ENCODE measurements around the gene ZG16. TPM values are rescaled to one million over a fixed set of nuclear protein-coding genes. Genes with fewer than 3 reads are reported as not detected.
"Not testable (repeated sequence)": the region's sequence is repeated elsewhere in the genome, so short reads cannot be mapped to it uniquely, and the experiment has no call there.

Gene ZG16
- total and polyA plus RNA-seq, 7 donors: 0.01 to 0.03 (median 0.01) TPM; not detected in 4

DNA sequence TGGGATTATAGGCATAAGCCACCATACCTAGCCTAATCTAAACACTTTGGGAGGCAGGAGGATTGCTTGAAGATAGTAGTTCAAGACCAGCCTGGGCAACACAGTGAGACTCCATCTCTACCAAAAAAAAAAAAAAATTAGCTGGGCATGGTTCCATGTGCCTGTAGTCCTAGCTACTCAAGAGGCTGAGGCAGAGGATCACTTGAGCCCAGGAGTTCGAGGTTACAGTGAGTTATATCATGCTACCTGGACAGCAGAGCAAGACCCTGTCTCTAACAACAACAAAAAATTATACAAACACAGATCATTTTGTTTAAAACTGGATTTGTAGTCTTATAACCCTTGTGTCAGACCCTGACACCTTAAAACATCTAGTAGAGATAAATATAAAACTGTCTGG is 24.5 kb upstream of the ZG16 start:
- DNase-seq: no peak
- Histone ChIP-seq H3K36me3 (ENCODE audit: insufficient read depth in 1 of 2, low read depth in 1 of 2) (no peaks in the 10 kb centered on the region), H3K9me3 (no peaks in the 10 kb centered on the region), H3K4me3 (no peak overlapping the region), H3K27me3 (ENCODE audit: insufficient read depth in 3 of 3, low read length in 2 of 3) (no peaks in the 10 kb centered on the region), H3K4me1 (no peaks in the 10 kb centered on the region), H3K27ac (no peak overlapping the region)
- ATAC-seq: no peak
- intact Hi-C loops (cut with DNase I): no loop called here
- WGBS, 3 donors: 52 to 80% (median 59%) methylated on average over 1 of the region's 1 CpG
- TF ChIP-seq, protein P1, sequence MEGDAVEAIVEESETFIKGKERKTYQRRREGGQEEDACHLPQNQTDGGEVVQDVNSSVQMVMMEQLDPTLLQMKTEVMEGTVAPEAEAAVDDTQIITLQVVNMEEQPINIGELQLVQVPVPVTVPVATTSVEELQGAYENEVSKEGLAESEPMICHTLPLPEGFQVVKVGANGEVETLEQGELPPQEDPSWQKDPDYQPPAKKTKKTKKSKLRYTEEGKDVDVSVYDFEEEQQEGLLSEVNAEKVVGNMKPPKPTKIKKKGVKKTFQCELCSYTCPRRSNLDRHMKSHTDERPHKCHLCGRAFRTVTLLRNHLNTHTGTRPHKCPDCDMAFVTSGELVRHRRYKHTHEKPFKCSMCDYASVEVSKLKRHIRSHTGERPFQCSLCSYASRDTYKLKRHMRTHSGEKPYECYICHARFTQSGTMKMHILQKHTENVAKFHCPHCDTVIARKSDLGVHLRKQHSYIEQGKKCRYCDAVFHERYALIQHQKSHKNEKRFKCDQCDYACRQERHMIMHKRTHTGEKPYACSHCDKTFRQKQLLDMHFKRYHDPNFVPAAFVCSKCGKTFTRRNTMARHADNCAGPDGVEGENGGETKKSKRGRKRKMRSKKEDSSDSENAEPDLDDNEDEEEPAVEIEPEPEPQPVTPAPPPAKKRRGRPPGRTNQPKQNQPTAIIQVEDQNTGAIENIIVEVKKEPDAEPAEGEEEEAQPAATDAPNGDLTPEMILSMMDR (IDR thresholded peaks at IDR 0.05): no peak

DNA sequence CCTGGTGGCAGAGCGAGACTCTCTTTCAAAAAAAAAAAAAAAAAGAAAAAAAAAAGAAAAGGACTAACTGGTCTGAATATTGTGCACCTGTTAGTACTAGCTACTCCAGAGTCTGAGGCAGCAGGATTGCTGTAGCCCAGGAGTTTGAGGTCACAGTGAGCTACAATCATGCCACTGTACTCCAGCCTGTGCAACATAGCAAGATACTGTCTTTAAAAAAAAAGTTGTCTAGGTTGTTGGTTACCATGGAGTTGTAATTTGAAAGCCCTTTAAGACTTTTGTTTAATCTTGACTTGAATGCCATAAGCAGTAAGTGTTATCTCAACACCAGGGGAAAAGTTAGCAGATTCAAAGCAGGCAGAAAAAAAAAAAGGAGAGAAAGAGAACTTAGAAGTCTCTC is 21.4 kb upstream of the ZG16 start:
- Histone ChIP-seq H3K36me3 (ENCODE audit: insufficient read depth in 1 of 2, low read depth in 1 of 2) (no peaks in the 10 kb centered on the region), H3K4me3 (no peak overlapping the region), H3K27ac (no peak overlapping the region), H3K27me3 (ENCODE audit: insufficient read depth in 3 of 3, low read length in 2 of 3) (no peaks in the 10 kb centered on the region), H3K9me3 (no peaks in the 10 kb centered on the region), H3K4me1 (no peaks in the 10 kb centered on the region)
- intact Hi-C loops (cut with DNase I): no loop called here
- ATAC-seq (no peak), DNase-seq (no peak)
- TF ChIP-seq, protein P1 (IDR thresholded peaks at IDR 0.05): no peak
- 58 to 75% (median 63%) methylated on average over 1 of the region's 1 CpG for WGBS, 3 donors

DNA sequence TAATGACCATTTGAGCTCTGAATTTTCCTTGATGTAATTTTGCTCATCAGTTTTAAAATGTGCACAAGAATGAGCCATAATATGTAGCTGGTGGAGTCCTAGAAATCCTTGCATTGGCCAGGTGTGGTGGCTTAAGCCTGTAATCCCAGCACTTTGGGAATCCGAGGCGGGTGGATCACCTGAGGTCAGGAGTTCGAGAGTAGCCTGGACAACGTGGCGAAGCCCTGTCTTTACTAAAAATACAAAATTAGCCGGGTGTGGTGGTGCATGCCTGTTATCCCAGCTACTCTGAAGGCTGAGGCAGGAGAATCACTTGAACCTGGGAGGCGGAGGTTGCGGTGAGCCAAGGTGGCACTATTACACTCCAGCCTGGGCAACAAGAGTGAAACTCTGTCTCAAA is 21.0 kb upstream of the ZG16 start:
- 61 to 73% (median 68%) methylated on average over 8 of the region's 8 CpGs for WGBS, 3 donors
- ATAC-seq; H3K4me1 ChIP-seq; H3K27ac ChIP-seq; intact Hi-C loops (cut with DNase I); DNase-seq; H3K27me3 ChIP-seq (ENCODE audit: insufficient read depth in 3 of 3, low read length in 2 of 3); H3K4me3 ChIP-seq; H3K9me3 ChIP-seq; H3K36me3 ChIP-seq (ENCODE audit: insufficient read depth in 1 of 2, low read depth in 1 of 2): not testable (repeated sequence)

DNA sequence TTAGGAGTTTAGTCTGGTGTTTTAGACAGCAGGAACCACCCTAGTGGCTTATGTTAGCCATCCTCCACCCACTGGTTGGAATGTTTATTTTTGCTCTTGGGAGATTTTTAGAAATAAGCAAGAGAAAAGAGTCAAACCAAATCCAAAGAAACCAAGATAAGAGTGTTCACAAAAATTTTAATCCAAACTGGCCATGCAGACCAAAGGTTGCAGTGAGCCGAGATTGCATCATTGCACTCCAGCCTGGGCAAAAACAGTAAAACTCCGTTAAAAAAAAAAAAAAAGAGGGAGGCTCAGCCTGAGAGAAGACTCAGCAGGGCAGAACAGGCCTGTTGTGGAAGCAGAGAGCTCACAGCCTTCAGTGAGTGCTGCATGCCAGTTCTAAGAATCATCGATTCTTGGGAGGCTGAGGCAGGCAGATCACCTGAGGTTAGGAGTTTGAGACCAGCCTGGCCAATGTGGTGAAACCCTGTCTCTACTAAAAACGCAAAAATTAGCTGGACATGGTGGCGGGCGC is 20.0 kb upstream of the ZG16 start:
- no peak for ATAC-seq
- intact Hi-C loops (cut with DNase I): no loop called here
- Histone ChIP-seq H3K36me3 (ENCODE audit: insufficient read depth in 1 of 2, low read depth in 1 of 2) (no peaks in the 10 kb centered on the region), H3K4me3 (no peak overlapping the region), H3K9me3 (no peaks in the 10 kb centered on the region), H3K27me3 (ENCODE audit: insufficient read depth in 3 of 3, low read length in 2 of 3) (no peaks in the 10 kb centered on the region), H3K27ac (no peak overlapping the region), H3K4me1 (no peaks in the 10 kb centered on the region)
- WGBS, 3 donors: 71 to 78% (median 77%) methylated on average over 6 of the region's 6 CpGs
- TF ChIP-seq, protein P1 (IDR thresholded peaks at IDR 0.05): no peak
- DNase-seq: no peak

DNA sequence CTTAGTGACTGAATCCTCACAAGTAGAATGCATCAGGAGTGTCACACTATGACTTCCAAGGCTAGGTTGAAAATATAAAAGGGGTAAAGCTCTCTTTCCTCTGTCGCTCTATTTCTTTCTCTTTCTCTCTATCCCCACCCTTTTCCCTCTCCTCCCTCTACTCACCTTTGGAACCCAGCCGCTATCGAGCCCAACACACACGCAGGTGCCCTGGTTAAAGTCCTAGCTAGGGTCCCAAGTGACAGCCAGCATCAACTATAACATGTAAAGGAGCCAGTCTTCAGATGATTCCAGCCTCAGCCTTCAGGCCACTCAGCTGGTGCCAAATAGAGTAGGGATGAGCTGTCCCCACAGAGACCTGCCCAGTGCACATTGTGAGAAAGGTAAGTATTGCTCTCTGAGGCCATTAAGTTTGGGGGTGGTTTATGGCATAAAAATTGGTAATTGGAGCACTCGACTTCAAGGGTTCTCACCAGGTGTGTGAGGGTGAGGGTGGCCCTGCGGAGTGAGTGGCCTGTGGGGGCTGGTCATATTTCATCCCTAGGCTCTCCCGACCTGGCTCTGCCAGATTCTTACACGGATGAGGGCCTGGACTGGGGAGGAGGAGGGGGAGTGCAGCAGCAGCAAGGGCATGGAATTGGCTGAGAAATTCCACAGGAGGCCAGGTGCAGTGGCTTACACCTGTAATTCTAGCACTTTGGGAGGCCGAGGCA is 17.3 kb upstream of the ZG16 start:
- no peaks in the 10 kb centered on the region for H3K27me3 ChIP-seq (ENCODE audit: insufficient read depth in 3 of 3, low read length in 2 of 3)
- intact Hi-C loops (cut with DNase I): no loop called here
- H3K27ac ChIP-seq: no peak overlapping the region
- H3K4me3 ChIP-seq: no peak overlapping the region
- H3K9me3 ChIP-seq: no peaks in the 10 kb centered on the region
- no peaks in the 10 kb centered on the region for H3K36me3 ChIP-seq (ENCODE audit: insufficient read depth in 1 of 2, low read depth in 1 of 2)
- DNase-seq: no peak
- H3K4me1 ChIP-seq: no peaks in the 10 kb centered on the region
- TF ChIP-seq, protein P1 (IDR thresholded peaks at IDR 0.05): no peak
- WGBS, 3 donors: 55 to 64% (median 58%) methylated on average over 9 of the region's 9 CpGs
- ATAC-seq: no peak

DNA sequence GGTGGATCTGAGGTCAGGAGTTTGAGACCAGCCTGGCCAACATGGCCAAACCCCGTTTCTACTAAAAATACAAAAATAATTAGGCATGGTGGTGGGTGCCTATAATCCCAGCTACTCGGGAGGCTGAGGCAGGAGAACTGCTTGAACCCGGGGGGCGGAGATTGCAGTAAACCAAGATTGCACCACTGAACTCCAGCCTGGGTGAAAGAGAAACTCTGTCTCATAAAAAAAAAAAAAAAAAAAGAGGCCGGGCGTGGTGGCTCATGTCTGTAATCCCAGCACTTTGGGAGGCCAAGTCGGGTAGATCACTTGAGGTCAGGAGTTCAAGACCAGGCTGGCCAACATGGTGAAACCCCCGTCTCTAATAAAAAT is 16.8 kb upstream of the ZG16 start:
- intact Hi-C loops (cut with DNase I); H3K4me3 ChIP-seq; ATAC-seq; H3K9me3 ChIP-seq; H3K4me1 ChIP-seq; H3K36me3 ChIP-seq (ENCODE audit: insufficient read depth in 1 of 2, low read depth in 1 of 2); H3K27me3 ChIP-seq (ENCODE audit: insufficient read depth in 3 of 3, low read length in 2 of 3); H3K27ac ChIP-seq; DNase-seq: not testable (repeated sequence)
- 59 to 71% (median 68%) methylated on average over 6 to 8 of the region's 8 CpGs for WGBS, 3 donors

Measured in psoas muscle (tissue), 8 donors.